GM10266 (cell line): ENCODE measurements around the gene ACER3.
"Not testable (repeated sequence)": the region's sequence is repeated elsewhere in the genome, so short reads cannot be mapped to it uniquely, and the experiment has no call there.

Source experiments
- DNase-seq: peaks from one replicate; pipeline ENCODE4 v3.0.0; 2012; ENCODE audit errors: extremely low spot score
- TF ChIP-seq, protein P1 (sequence below): IDR thresholded peaks from 2 replicates; pipeline ENCODE4 v1.5.1; 2012; ENCODE audit warnings: mild to moderate bottlenecking, low read depth; ENCODE audit not compliant: control insufficient read depth, insufficient read depth; ENCODE audit errors: missing control alignments

Gene ACER3

DNA sequence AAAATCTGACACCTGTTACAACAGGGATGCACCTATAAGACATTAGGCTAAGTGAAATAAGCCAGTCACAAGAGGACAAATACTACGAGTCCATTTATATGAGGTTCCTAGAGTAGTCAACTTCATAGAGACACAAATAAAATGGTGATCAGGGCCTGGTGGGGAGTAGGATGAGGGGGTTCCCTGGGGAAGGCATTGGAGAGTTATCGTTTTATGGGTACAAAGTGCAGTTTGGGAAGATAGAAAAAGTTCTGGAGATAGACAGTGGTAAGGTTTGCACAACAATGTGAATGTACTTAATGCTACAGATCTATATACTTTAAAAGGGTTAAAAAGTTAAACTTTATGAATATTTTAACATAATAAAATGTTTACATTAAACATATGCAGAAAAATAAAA is 142.1 kb downstream of the ACER3 start:
- DNase-seq = no peak
- TF ChIP-seq, protein P1, sequence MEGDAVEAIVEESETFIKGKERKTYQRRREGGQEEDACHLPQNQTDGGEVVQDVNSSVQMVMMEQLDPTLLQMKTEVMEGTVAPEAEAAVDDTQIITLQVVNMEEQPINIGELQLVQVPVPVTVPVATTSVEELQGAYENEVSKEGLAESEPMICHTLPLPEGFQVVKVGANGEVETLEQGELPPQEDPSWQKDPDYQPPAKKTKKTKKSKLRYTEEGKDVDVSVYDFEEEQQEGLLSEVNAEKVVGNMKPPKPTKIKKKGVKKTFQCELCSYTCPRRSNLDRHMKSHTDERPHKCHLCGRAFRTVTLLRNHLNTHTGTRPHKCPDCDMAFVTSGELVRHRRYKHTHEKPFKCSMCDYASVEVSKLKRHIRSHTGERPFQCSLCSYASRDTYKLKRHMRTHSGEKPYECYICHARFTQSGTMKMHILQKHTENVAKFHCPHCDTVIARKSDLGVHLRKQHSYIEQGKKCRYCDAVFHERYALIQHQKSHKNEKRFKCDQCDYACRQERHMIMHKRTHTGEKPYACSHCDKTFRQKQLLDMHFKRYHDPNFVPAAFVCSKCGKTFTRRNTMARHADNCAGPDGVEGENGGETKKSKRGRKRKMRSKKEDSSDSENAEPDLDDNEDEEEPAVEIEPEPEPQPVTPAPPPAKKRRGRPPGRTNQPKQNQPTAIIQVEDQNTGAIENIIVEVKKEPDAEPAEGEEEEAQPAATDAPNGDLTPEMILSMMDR = no peak

DNA sequence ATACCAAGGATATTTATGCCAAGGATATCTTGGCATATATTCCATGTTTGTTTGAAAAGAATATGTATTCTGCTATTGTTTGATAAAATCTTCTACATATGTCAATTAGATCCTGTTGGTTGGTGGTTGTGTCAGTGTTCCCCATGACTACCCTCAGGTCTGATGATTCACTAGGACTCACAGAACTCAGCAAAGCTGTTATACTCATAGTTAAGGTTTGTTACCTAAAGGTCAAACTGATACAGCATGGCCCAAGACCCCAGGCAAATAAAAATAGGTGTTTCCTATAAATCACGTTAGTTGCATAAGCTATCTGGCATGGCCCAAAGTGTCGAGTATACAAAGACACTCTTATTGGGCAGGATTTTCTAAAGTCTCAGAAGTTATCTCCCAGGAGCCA is 143.2 kb downstream of the ACER3 start:
- DNase-seq = no peak
- TF ChIP-seq, protein P1 = no peak

DNA sequence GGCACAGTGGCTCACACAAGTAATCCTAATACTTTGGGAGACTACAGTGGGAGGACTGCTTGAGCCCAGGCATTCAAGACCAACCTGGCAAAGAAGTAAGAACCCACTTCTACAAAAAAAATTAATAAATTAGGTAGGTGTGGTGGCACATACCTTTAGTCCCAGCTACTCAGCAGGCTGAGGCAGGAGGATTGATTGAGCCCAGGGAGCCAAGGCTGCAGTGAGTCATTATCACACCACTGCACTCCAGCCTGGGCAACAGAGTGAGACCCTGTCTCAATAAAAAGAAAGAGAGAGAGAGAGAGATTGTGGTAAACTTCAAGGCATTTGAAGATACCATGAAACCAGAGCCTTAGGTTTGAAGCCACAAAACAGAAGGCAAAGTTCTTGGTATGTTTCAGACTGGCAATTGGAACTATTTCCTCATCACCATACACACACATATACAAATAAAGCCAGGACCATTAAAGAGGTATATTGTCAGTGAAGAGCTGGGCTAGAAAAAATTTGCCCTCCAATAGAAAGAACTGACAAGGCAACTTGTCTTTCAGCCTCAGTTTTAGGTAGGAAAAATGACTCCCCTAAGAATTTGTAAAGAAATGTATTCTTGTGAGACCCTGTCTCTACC is 148.9 kb downstream of the ACER3 start:
- TF ChIP-seq, protein P1 = no peak
- no peak for DNase-seq

DNA sequence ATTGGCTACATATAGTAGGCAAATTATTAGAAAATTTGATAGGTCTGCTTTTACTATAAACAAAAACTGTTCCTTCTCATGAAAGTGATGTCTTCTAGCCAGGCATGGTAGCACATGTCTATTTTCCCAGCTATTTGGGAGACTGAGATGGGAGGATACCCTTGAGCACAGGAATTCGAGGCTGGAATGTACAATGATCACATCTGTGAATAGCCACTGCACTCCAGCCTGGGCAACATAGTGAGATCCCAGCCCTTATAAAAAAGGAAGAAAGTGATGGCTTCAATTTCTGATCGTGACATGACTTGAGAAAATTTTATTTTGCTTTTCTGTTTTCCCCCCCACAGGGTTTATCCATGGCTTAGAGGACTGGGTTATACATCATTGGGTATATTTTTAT is 154.0 kb downstream of the ACER3 start:
- TF ChIP-seq, protein P1 = no peak
- no peak for DNase-seq

DNA sequence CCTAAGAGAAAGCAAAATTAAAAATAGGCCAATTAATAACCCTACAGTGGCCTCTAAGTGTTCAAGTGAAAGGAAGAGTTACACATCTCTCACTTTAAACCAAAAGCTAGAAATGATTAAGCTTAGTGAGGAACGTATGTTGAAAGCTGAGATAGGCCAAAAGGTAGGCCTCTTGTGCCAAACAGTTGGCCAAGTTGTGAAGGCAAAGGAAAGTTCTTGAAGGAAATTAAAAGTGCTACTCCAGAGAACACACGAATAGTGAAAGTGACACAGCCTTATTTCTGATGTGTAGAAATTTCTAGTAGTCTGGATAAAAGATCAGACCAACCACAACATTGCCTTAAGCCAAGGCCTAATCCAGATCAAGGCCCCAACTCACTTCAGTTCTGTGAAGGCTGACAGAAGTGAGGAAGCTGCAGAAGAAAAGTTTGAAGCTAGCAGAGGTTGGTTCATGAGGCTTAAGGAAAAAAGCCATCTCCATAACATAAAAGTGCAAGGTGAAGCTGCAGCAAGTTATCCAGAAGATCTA is 157.7 kb downstream of the ACER3 start:
- not testable (repeated sequence) for DNase-seq

DNA sequence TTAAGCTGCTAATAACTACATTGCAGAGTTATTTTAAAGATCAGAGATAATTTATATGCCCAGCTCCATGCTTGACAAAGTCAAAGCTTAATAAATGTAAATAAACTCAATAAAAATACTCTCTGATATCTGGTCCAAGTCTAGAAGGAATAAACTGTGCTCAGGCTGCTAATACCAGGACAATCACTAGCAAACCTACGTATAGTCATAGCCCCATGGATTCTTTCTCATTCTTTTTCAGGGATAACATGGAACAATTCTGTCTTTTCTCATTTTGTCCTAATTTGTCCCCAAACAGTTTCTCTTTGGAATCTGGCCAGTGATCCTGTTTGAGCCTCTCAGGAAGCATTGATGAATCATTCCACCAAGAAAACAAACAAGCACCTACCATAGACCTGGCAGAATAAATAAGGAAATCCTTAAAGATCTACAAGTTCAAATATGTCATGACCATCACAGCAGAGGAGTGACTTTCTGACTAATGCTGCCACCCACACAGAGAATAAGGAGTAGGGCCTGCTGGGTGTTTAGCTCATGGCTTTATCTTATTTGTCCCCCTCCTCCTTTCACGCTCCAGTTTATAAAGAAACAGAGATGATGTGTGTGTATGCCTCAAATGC is 159.4 kb downstream of the ACER3 start:
- TF ChIP-seq, protein P1 = no peak
- DNase-seq = no peak

DNA sequence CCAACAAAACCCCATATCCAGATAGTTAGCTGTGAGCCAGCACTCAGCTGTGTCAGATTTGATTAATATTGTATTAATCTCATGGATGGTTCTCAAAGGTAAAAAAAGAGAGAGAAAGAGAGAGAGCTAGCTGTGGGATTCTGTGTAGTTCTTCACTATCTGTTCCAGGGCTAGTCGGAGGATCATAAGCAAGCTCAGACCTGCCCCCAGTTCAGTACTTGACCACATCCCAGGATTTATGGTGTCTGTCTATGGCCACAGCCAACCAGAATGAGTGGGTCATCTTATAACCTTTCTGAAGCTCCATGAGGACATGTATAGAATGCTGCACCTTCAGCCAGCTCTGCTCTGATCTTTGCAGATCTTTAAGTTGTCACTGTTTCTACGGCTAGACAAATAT is 160.0 kb downstream of the ACER3 start:
- TF ChIP-seq, protein P1 = no peak

More for the DNA sequence above, 160.0 kb downstream of the ACER3 start:
- DNase-seq = no peak
